Psoas muscle (tissue), 8 donors: Measurements from ENCODE around the gene ERBB2. TPM values are rescaled to one million over a fixed set of nuclear protein-coding genes. Genes with fewer than 3 reads are reported as not detected.

Experiments
- ATAC-seq, 4 donors: fragments of 200-7000 bp; cut with Tn5 transposase; one replicate each; pipeline ENCODE4 v1.9.1; 2020; ENCODE audit warnings: moderate library complexity in 3 of 4, mild to moderate bottlenecking in 2 of 4
- DNase-seq, 2 donors: peaks; one replicate each; pipeline ENCODE4 v3.0.0-alpha.2; 2020
- H3K27ac ChIP-seq: fragments of 200-600 bp; one replicate; pipeline ENCODE4 v1.8.0; 2022
- H3K27me3 ChIP-seq, 3 donors: fragments of 200-600 bp in 1 of 3; one replicate each; pipeline versions ENCODE4 v1.6.1 to v1.8.0; 2013 to 2022; ENCODE audit warnings: low read length in 2 of 3, mild to moderate bottlenecking in 2 of 3, moderate library complexity in 1 of 3; ENCODE audit not compliant: insufficient read depth in 3 of 3
- H3K36me3 ChIP-seq, 2 donors: fragments of 200-600 bp in 1 of 2; one replicate each; pipeline versions ENCODE4 v1.6.1 to v1.8.0; 2013 to 2022; ENCODE audit warnings: low read depth in 1 of 2, mild to moderate bottlenecking in 1 of 2, moderate library complexity in 1 of 2; ENCODE audit not compliant: insufficient read depth in 1 of 2
- H3K4me1 ChIP-seq: fragments of 200-600 bp; one replicate; pipeline ENCODE4 v1.8.0; 2022
- H3K4me3 ChIP-seq: fragments of 200-600 bp; one replicate; pipeline ENCODE4 v1.8.0; 2022; ENCODE audit warnings: mild to moderate bottlenecking
- H3K9me3 ChIP-seq: fragments of 200-600 bp; one replicate; pipeline ENCODE4 v1.8.0; 2022
- WGBS, 3 donors: extraction: QIAGEN DNeasy Blood & Tissue Kit; methylation state at CpG; one replicate each; pipeline versions ENCODE4 v1.1.6 to v1.1.7; 2013; 5-methylcytosine and 5-hydroxymethylcytosine counted together
- intact Hi-C, 2 donors: fragments of 100-400 bp; cut with DNase I; formaldehyde crosslinking; loops; one replicate each; pipeline versions ENCODE4 v1.11.0 to v1.14.2; 2022
- polyA plus RNA-seq, 3 donors: library from polyadenylated mRNA; stranded (reverse); fragments of 200-250 nt; gene quantifications; one replicate each; pipeline ENCODE4 v1.2.3, GENCODE V29; 2013
- total RNA-seq, 4 donors: library from RNA; stranded (reverse); fragmentation: NEBNext Ultra II Directional in 2 of 4; extraction: Animal tissue kit (Norgen Biotek cat#: 25700) in 2 of 4; gene quantifications; one replicate each; pipeline versions ENCODE4 v1.2.1 to v1.2.4, GENCODE V29; 2021 to 2023
- TF ChIP-seq, protein P1 (sequence below): fragments of 200-600 bp; IDR thresholded peaks from one replicate; pipeline ENCODE4 v1.8.0; 2022; ENCODE audit warnings: antibody characterized with exemption
- donor health status: healthy with polysubstance abuse.
- donor health status: DM: no; HTN: no; CAD: no; lungs with moderate emphysema.
- donor health status: Bipolar disorder and iron deficiency.
- donor health status: healthy.
- donor health status: DM: yes; HTN: yes; CAD: no.
- donor health status: DM: no; HTN: no; CAD: no.
- donor health status: DM: no; HTN: no; CAD: no.
- donor health status: DM: yes; HTN: yes; CAD: no.

ERBB2 gene
- total and polyA plus RNA-seq, 7 donors = 4.0 to 24.9 (median 20.4) TPM

DNA sequence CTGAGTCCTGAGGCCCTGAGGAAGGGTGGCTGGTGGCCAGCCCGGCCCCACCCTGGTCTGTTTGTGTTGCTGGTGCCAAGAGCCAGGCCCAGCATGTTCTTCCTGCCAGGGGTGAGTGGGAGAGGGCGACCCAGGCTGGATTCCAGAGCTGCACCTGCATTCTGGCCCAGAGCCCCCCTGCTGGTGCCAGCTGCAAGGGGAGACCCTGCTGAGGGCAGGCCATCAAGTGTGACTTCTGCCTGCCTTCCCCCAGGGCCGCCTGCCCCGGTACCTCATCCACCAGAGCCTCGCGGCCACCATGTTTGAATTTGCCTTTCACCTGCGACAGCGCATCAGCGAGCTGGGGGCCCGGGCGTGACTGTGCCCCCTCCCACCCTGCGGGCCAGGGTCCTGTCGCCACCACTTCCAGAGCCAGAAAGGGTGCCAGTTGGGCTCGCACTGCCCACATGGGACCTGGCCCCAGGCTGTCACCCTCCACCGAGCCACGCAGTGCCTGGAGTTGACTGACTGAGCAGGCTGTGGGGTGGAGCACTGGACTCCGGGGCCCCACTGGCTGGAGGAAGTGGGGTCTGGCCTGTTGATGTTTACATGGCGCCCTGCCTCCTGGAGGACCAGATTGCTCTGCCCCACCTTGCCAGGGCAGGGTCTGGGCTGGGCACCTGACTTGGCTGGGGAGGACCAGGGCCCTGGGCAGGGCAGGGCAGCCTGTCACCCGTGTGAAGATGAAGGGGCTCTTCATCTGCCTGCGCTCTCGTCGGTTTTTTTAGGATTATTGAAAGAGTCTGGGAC, 37.1 kb upstream of the ERBB2 start:
- Histone ChIP-seq H3K36me3 (peaks cover 0 to 1% of the 10 kb centered on the region in 2 donors), H3K4me3 (no peak overlapping the region), H3K27ac (peak overlapping the region; percentile 96), H3K4me1 (peaks cover 67% of the 10 kb centered on the region), H3K9me3 (no peaks in the 10 kb centered on the region), H3K27me3 (no peaks in the 10 kb centered on the region)
- TF ChIP-seq, protein P1, sequence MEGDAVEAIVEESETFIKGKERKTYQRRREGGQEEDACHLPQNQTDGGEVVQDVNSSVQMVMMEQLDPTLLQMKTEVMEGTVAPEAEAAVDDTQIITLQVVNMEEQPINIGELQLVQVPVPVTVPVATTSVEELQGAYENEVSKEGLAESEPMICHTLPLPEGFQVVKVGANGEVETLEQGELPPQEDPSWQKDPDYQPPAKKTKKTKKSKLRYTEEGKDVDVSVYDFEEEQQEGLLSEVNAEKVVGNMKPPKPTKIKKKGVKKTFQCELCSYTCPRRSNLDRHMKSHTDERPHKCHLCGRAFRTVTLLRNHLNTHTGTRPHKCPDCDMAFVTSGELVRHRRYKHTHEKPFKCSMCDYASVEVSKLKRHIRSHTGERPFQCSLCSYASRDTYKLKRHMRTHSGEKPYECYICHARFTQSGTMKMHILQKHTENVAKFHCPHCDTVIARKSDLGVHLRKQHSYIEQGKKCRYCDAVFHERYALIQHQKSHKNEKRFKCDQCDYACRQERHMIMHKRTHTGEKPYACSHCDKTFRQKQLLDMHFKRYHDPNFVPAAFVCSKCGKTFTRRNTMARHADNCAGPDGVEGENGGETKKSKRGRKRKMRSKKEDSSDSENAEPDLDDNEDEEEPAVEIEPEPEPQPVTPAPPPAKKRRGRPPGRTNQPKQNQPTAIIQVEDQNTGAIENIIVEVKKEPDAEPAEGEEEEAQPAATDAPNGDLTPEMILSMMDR = no peak
- intact Hi-C loops = no loop called here
- no peak for ATAC-seq
- DNase-seq = no peak
- 68 to 73% (median 71%) methylated on average over 22 of the region's 22 CpGs for WGBS, 3 donors

DNA sequence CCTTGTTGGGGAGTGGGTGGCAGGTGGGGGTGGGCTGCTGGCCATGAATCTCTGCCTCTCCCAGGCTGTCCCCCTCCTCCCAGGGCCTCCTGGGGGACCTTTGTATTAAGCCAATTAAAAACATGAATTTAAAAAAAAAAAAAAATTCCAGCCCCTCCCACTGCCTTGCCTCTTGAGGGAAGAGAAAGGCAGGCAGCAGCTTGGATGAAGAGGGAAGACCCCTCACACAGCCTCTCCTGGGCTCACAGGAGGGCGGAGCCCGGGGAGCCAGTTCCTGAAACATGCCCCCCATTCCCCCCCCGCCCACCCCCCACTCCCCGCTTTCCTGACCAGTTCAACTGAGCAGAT, 36.5 kb upstream of the ERBB2 start:
- Histone ChIP-seq H3K27ac (peak overlapping the region; percentile 96), H3K27me3 (no peaks in the 10 kb centered on the region), H3K36me3 (no peaks in the 10 kb centered on the region), H3K4me3 (peak overlapping the region; percentile 79), H3K4me1 (peaks cover 67% of the 10 kb centered on the region), H3K9me3 (no peaks in the 10 kb centered on the region)
- ATAC-seq (no peak), DNase-seq (no peak)
- intact Hi-C loops = no loop called here
- WGBS, 3 donors = 51 to 60% (median 58%) methylated on average over 2 to 4 of the region's 4 CpGs
- TF ChIP-seq, protein P1 = no peak

DNA sequence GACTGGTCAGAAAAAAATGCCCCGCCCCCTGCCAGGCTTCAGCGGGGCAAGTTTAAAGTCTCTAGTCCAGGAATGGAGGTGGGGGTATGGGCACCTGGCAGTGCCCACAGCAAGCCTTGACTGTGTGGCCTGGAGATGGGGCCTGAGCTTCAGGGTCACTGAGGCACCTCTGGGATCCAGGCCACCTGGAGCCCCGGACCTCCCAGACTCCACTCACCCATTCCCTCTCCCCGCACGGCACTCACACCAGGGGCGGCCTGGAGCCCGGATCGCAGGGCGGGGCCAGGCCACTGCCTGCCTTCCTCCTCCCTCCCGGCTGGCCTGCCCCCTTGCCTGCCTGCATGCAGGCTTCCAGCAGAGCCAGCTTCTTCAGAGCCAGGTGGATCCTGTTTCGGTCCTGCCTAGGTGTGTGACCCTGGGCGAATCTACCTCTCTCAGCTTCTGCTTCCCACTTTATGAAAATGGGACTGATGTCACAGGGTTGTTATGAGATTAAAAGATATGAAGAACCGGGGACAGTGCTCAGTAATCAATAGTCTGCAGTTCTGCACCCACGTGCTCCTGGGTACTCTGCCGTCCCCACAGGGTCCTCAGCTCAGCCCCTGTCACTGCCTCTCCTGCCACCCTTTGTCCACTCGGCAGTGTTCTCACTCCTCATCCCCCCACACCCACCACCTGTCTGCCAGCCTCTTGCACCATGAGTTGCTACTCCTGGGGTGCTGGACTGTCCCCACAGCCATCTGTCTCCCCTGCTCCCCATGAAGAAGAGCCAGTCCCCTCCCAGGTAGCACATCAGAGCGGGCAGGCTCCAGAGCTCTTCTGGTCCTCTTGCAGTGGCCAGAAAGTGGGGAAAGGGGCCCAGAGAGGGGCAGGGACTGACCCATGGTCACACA, 35.9 kb upstream of the ERBB2 start:
- Histone ChIP-seq H3K27me3 (no peaks in the 10 kb centered on the region), H3K4me1 (peaks cover 66% of the 10 kb centered on the region), H3K4me3 (peak overlapping the region; percentile 79), H3K36me3 (no peaks in the 10 kb centered on the region), H3K27ac (peak overlapping the region; percentile 96), H3K9me3 (no peaks in the 10 kb centered on the region)
- ATAC-seq (peak in 2 of 4 donors; percentile 14 to 18), DNase-seq (peak in 1 of 2 donors; percentile 84)
- TF ChIP-seq, protein P1 = no peak
- intact Hi-C loops = no loop called here
- 11 to 21% (median 18%) methylated on average over 16 to 17 of the region's 17 CpGs for WGBS, 3 donors

DNA sequence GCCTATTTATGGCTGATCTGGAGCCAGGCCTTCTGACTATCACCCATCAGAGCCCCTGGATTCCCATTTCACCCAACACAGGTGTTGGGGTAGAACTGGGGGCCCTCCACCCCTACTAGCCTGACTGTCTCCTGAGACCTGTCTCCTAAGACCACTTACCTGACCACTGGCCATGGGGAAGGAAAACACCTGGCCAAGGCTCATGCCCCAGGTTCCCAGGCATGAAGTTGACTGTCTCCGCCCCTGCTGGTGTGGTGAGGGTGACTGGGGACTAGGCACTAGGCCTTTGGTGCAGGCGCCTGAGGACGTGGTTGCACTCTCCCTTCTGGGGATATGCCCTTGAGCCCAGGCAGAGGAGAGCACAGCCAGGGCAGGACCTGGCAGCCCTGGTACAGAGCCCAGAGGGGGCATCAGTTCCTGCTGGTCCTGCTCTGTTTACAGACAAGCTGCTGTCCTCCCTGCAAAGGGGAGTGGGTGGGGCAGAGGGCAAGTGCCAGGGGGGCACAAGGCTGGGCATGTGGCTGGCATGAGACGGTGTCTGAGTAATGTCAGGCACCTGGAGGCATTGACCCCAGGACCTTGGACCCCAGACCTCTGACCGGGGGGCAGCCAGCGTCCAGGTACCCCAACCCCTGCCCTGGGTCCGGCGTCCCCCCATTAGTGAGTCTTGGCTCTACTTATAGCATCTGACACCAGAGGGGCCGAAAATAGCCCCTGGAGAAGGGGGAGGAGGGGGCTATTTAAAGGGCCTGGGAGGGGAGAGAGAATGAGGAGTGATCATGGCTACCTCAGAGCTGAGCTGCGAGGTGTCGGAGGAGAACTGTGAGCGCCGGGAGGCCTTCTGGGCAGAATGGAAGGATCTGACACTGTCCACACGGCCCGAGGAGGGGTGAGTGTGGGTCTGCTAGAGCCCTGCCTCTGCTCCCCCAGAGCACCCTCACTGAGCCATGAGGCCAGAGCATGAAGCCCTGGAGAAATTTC, 35.0 kb upstream of the ERBB2 start, which contains the start of gene TCAP:
TSS of gene TCAP (plus strand) at position 769 of the 981 bp plus-strand sequence. CDS start at position 780, 11 bp downstream.
- H3K4me3 ChIP-seq = peak within 1 kb of the TSS; percentile 79
- intact Hi-C loops = no loop called here

More for the DNA sequence above, 35.0 kb upstream of the ERBB2 start, which contains the start of gene TCAP:
- WGBS, 3 donors = 13 to 36% (median 16%) methylated on average over 14 to 15 of the region's 15 CpGs
- peak; percentile 37 to 64 (median 59) for ATAC-seq
- peak in 1 of 2 donors; percentile 86 for DNase-seq
- Histone ChIP-seq H3K9me3 (no peaks in the 10 kb centered on the region), H3K36me3 (no peaks in the 10 kb centered on the region), H3K27me3 (no peaks in the 10 kb centered on the region), H3K27ac (peak within 1 kb of the TSS; percentile 96), H3K4me1 (peaks cover 60% of the 10 kb centered on the region)
- TF ChIP-seq, protein P1 = no peak
